GM21528 (cell line): ENCODE results near the gene ORC4.

Source experiments
- ATAC-seq: cut with Tn5 transposase; IDR thresholded peaks from one replicate; pipeline ENCODE4 v1.9.1; 2021; ENCODE audit warnings: mild to moderate bottlenecking, moderate library complexity; ENCODE audit not compliant: unreplicated experiment, low FRiP score

Gene ORC4

DNA sequence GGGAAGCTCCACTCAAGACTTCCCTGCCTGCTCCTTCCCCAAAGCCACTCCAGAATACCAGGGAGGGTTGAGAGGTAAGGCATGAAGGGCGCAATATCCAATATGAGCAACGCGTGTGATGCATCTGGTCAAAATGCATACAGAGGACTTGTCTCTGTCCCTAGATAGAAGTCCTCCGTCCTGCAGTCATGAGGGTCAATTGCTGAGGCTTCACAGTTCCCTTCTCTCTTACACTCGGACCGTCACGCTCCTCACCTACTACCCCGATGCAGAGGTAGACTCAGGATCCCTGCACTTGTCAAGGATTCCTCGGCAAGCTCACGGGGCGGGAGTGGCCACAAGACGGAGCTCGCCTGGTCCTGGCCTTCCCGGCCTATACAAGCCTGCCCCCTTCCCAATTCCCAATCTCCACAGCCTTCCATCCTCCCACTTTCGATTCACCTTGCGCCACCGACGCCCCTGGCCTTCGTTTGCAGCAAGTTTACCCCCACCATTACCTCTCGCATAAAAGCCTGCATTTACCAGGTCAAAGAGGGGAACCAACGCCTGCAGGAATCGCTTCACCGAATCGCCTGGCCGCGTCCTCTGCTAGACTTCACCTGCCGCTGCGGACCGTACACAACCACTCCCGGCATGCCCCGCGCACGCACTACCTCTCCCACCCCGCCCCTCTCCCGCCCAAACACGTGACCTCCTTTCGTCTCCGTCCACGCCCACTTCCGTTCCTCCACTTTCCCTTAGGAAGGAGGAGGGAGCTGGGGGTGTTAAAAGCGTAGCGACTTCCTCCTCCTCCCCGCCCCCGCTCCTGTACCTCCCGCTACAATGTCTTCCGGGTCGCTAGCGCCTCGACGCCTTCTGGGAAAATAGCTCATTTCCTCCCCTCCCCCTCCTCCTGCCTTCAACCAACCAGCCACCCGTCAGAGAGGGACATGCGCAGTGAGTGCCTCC lies at the start of gene ORC4:
TSS of gene ORC4 (minus strand) at position 627 of the 948 bp plus-strand sequence. CDS start 44,779 bp downstream, outside the sequence.
- peak; percentile 80 for ATAC-seq

DNA sequence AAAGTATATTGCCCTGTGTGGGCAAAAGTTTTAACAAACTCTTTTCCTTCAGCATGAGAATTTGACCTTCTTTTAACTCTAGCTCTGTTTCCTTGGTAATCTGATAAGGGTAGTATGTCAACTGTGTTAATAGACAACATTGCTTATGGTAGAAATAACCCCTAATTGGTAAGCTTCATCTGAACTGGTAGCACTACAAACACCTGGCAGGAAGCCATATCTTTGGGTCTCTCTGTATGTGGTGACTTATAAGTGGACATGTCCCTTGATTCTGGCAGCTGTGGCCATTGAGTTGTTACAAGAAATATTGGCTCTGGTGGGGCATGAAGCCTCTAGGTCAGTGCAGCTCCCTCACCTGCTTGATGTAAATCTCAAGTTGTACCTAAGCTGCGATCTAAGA lies 47.3 kb upstream of the ORC4 start:
- no peak for ATAC-seq

DNA sequence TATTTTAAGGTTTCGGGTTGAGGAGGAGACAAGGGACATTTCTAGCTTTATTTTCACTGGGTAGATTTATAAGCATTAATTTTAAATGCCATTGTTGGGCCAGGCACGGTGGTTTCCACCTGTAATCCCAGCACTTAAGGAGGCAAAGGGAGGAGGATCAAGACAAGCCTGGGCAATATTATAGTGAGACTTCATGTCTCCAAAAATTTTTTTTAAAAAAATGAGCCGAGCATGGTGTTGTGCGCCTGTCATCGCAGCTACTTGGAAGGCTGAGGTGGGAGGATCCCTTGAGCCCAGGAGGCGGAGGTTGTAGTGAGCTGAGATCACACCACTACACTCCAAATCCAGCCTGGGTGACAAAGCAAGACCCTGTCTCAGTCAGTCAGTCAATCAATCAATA lies 45.4 kb upstream of the ORC4 start:
- no peak for ATAC-seq

DNA sequence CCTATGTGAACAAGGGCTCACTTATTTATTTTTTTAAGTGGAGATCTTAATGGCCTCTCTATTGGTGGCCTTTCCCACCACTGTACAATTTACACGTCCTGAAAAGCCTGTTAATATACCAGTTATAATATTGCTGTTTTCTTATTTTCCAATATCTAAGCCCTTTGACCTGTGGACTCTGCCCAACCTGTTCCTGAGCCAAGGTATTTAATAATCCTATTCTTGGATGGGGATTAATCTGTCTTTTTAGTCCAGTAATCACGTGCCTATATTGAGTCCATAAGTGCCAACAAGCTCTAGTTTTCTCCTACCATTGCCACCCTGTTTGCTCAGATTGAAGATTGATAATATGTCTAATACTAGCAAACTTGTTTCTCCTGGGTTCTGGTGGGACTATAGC lies 43.1 kb upstream of the ORC4 start:
- ATAC-seq: no peak

DNA sequence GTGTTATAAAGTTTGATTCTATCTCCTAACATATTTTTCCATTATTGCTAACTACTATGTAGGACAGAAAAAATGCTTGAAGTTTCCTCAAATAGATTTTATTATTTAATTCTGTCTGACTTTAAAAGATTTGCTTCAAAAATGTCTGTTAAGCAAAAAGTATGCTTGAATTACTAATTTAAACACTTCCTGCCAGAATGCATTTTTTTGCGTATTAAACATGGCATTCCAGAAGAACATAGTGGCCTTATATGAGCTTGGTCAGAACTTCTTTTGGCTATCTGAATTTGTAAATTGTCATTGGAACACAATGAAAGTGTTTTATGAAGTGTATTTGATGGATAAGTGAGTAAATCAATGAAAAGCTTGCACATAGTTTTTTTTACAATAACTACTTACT lies 38.1 kb upstream of the ORC4 start:
- no peak for ATAC-seq

DNA sequence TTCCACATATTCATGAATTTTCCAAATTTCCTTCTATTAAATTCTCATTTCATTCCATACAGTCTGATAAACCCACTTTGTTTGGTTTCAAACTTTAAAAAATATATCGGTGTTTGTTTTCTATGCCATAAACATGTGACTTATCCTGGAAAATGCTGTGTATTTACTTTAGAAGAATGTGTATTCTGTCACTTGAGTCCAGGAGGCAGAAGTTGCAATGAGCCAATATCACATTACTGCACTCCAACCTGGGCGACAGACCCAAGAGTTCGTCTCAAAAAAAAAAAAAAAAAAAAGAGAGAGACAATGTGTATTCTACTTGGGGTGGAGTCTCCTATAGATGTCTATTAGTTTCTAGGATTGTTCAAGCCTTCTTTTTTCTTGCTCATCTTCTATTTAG lies 32.1 kb upstream of the ORC4 start:
- ATAC-seq: no peak

DNA sequence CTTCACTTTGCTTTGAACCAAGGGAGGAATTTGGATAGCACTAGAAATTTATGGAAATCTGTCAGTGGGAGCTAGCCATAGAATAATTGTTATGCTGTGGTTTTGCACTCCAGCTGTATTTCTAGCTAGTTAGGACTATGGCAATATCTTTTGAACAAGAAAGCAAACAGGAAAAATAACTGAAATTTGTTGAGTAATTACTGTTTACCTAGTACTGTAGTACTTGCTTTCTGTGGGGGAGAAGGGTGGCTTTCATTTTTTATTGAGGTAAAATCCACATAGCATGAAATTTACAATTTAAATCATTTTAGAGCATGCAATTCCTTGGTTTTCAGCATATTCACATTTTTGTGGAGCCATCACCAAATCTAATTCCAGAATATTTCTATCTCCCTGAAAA lies 28.7 kb upstream of the ORC4 start:
- peak; percentile 20 for ATAC-seq

DNA sequence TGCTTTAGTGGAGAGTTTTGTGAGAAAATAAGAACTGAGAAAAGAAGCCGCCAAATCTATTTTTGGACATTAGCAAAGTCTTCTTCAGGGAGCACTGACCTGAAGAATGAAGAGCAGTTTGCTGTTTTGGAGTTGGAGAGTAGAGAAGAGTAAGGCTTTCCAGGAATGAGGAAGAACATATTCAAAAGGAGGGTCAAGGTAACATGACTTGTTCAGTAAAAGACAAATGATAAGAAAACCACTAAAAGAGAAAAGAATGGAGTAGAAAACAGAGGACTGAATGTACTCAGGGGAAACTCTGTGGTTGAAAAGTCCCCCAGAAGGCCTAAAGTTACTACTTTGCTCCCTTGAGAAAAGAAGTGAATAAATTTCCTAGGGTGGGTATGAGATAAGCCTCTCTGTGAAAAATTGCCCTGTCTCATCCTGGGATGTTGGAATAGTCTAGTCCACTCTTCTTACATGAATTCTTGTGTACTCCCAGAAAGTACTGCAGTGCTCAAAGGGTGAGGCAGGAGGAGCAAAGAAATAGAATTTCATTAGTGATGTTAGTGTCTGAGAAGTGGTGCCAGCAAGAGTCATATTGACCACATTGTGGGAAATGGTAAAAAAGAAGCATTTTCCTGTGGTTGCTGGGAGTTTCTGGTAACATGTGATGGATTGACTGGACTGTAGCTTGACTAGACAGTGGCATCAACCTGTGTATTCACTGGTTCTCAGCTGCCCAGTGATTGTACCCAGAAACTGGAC lies 28.1 kb upstream of the ORC4 start:
- ATAC-seq: peak; percentile 54

DNA sequence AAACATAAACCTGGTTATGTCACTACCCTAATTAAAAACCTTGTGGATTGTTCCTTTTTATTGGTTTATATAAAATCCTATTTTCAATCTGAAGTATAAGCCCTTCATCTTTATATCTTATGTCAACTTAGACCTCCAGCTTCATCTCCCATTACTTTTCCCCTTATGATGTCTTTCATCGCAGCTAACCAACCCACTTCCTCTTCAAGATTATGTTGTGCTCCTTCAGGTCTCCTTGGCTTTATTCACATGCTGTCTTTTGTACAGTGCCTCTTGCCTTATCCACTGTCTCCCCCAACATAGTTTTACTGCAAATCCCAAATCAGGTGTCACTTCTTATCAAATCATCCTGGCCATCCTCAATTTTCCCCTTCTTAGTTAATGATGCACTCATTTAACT lies 26.3 kb upstream of the ORC4 start:
- no peak for ATAC-seq

DNA sequence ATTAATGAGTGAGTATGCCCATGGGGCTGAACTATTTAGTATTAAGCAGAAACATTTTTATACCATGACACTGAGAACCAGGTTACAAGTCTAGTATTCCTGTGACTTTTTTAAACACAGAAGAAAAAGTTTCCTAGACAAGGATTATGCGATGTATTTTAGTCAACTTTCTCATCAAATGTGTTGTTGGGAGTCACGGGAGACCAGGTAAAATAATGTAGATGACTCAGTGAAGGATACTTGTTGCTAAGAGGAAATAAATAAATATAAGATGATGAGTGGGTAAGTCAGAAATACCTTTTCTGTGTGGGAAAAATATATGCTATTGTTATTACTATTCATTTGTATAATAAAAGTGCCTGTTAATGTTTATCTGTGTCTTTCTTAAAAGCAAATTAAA lies 23.8 kb upstream of the ORC4 start:
- no peak for ATAC-seq

DNA sequence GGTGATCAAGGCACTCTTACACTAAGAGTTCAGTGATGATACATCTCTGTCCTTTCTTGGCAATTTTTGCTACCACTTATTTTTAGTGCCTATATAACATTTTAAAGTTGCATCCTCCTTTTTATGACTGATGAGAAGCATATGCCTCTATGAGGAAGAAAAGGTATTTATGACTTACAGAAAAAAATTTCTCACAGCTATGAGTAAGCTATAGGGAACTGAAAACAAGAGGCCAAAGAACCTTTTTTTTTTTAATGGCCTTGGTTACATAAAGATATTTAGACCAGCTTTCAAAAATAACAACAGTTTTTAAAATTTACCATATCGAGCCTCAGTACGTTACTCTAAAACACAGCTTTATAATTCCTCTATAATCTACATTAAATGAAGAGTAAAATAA lies 21.7 kb upstream of the ORC4 start:
- ATAC-seq: peak; percentile 81

DNA sequence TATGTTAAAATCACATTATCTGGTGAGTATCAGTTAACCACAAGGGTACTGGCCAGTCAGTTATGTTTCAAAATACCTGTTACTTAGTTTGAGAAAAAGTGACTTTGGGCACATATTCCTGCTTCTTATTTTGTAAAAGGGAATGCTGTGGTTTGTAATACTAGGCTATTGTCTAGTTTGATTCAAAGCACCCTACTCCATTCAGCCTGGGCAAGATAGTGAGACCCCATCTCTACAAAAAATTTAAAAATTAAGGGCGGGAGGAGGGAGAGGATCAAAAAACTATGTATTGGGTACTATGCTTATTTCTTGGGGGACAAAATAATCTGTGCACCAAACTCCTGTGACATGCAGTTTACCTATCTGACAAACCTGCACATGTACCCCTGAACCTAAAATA lies 19.2 kb upstream of the ORC4 start:
- no peak for ATAC-seq

DNA sequence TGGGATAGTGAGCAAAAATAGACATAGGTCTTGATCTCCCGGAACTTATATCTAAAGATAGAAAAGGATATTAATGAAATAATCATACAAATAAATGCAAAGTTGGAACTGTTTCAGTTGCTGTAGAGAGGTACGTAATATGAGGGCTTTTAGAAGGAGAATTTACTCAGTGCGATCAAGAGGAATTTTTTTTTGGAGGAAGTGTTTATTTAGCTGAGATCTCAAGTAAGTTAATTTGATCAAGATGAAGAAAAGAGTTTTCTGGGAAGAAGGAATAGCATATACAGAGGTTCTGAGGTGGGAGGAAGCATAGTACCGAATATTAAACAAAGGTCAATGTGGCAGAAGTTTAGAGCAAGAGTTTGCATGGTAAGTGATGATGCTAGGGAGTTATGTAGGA lies 11.7 kb upstream of the ORC4 start:
- no peak for ATAC-seq

DNA sequence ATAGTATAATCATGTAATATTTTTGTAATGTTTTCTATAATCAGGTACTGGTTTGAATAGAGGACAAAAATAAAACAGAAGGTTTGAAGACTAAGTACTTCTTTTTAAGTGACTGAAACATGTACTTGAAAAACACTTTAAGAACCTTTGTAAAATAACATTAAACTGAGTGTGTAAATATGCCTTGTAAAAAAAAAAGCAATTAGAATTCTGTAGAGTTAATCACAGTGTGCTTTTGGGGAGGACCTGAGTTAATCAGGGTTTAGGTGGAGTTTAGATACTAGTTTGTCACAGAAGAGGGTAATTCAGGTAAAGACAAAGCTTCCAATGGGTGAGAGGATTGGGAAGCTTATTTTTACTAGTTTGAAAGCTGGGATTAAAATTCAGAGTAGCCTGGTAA lies 10.6 kb upstream of the ORC4 start:
- ATAC-seq: no peak

DNA sequence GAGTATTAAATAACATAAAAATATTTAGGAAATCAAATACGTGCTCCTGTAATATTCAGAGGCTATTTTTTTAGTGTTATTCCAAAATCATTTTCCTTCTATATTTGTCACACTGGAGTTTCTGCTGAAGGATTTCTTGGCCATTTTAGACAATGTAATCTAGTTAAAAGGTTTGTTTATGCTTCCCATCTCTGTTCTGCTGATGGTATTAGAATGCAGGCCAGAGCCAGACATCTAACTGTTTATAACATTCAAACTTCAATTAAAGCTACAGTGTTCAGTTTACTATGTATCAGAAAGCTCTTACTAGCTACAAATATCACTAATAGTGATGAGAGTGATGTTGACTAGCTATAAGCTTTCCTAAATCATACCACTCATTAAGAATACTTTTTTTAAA lies 8.2 kb upstream of the ORC4 start:
- ATAC-seq: no peak

DNA sequence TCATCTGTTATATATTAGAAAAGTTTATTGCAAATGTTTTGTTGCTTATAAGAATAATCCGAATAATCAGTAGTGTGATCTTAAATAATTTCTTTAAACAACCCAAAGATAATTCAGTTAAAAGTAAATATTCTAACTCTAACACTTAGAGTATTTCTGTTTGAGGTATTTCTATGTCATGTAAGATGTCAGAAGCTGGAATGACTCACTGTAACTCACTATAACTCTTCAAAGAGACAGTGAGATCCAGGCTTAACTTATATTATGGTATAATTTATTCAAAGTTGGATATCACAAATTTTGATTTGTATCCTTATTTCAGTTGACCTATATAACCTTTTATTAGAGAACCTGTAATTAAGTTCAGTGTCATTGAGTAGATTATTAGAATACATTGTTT lies 7.3 kb upstream of the ORC4 start:
- ATAC-seq: no peak

DNA sequence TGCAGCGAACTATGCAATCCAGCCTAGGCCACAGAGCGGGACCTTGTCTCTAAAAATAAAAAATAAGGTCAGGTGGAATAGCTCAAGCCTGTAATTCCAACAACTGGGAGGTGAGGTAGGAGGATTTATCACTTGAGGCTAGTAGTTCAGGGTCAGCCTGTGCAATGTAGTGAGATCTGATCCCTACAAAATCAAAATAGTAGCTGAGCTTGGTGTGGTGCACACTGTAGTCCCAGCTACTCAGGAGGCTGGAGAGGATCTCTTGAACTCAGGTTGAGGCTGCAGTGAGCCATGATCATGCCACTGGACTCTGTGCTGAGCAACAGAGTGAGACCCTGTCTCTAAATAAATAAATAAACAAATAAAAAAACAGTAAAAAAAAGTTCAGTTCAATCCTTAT lies 6.0 kb upstream of the ORC4 start:
- no peak for ATAC-seq

DNA sequence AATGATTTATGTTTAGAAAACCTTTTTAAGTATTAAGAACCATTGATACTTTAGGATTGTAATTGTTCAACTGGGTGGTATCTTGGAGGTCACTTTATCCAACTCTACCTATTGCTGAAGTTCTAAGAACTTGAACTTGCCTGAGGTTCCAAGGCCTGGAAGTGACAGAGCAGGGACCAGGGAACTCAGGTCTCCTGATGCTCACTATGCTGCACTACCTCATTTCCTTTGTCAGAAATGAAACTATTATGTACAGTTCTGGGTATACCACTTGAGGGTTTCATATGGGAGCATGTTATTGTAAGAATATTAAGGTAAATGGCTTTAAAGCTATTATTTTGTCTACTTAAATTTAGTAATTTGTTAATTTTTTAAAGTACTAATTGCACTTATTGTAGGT lies 3.3 kb upstream of the ORC4 start:
- ATAC-seq: peak; percentile 35

DNA sequence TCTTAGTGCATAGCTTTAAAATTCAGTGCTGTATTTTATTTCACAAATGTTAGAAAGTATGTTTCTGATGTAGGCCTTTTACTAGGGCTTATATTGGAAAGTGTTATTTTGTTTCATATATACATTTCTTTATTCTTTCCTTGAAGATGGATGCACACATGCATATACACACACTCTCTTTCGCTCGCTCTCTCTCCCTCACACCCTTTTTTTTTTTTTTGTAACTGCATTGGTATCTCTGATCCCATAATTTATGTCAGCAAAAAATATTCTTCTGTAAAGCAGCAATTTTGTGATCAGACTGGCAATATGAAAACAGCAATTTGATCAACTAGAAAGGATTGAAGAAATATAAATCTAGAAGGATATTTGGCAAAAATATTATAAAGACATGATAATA lies 2.3 kb upstream of the ORC4 start:
- ATAC-seq: no peak

DNA sequence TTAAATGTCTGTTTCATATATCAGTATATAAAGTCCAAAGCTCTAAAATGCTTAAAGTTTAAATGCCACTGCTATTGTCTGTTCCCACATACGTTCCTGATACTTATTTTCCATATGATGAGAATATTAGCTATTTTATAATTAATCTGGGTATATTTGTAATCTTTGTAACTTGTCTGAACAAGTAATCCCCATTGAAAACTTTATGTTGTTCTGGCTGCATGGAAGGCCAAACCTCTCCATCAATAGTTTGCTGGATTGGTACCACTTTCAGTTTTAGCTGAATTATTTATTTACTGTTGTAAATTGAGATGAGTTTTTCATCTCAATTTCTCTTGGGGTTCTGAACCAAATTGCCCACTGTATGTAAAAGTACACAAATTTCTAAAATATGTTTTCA lies 1.8 kb upstream of the ORC4 start:
- ATAC-seq: no peak

DNA sequence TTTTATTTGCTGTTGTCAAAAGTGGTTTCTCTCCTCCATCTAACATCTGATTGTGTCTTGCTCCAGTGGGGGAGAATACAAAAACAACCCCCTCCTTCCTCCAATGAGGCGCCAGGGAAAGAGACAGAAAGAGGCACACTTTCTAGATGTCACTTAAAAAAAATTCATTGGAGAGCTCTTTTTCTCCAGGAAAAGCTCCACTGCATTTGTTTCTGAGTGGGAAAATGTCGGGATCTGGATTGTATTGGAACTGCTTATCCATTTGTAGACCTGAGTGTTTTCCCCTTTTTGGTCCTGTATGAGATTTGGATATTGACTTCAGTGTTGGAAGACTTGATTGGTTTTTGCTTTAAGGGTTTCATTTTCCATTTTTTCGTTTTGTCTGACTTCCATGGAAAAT lies 1.3 kb upstream of the ORC4 start:
- ATAC-seq: no peak
